Neural cell (in vitro differentiated cells): ENCODE results near the gene AIFM2. TPM values are rescaled to one million over a fixed set of nuclear protein-coding genes. Genes with fewer than 3 reads are reported as not detected.

Source experiments
- H2AFZ ChIP-seq: fragments of 200-600, 300-800 bp; sonication (generic), shearing (Covaris generic); 2 replicates; pipeline ENCODE4 v1.6.0; 2014; ENCODE audit warnings: low read depth, mild to moderate bottlenecking, antibody characterized with exemption, low read length, moderate library complexity
- H3F3A ChIP-seq: fragments of 200-600 bp; shearing (Covaris generic); 2 replicates; pipeline ENCODE4 v1.6.1; 2016; ENCODE audit warnings: mild to moderate bottlenecking, moderate library complexity, mixed read lengths, antibody characterized with exemption, low read length; ENCODE audit not compliant: insufficient read depth, poor library complexity, severe bottlenecking
- H3K27ac ChIP-seq: fragments of 200-600, 300-800 bp; sonication (generic), shearing (Covaris generic); 2 replicates; pipeline ENCODE4 v1.5.1; 2014; ENCODE audit warnings: mild to moderate bottlenecking, low read length, moderate library complexity
- H3K27me3 ChIP-seq: fragments of 300-800, 200-600 bp; sonication (generic), shearing (Covaris generic); 2 replicates; pipeline ENCODE4 v1.6.0; 2014; ENCODE audit warnings: mild to moderate bottlenecking, low read depth, low read length, moderate library complexity; ENCODE audit not compliant: insufficient read depth
- H3K36me3 ChIP-seq: fragments of 300-800, 200-600 bp; sonication (generic), shearing (Covaris generic); 2 replicates; pipeline ENCODE4 v1.5.1; 2014; ENCODE audit warnings: mild to moderate bottlenecking, antibody characterized with exemption, low read length, moderate library complexity; ENCODE audit not compliant: insufficient read depth
- H3K4me2 ChIP-seq: fragments of 300-800, 200-600 bp; sonication (generic), shearing (Covaris generic); 2 replicates; pipeline ENCODE4 v1.6.0; 2014; ENCODE audit warnings: mild to moderate bottlenecking, low read length
- H3K4me3 ChIP-seq: fragments of 300-800, 200-600 bp; sonication (generic), shearing (Covaris generic); 2 replicates; pipeline ENCODE4 v1.5.1; 2014; ENCODE audit warnings: mild to moderate bottlenecking, low read length, moderate library complexity
- H3K79me2 ChIP-seq: fragments of 200-600 bp; shearing (Covaris generic); replicated peaks from 2 replicates; pipeline ENCODE4 v1.6.0; 2014; ENCODE audit warnings: mild to moderate bottlenecking, low read length, moderate library complexity; ENCODE audit not compliant: insufficient read depth
- H3K9ac ChIP-seq: fragments of 300-800, 200-600 bp; sonication (generic), shearing (Covaris generic); 2 replicates; pipeline ENCODE4 v1.6.1; 2016; ENCODE audit warnings: mild to moderate bottlenecking, low read length, mixed read lengths
- H3K9me2 ChIP-seq: fragments of 200-600 bp; shearing (Covaris generic); 2 replicates; pipeline ENCODE4 v1.6.1; 2016; ENCODE audit warnings: mild to moderate bottlenecking, low read length, mixed read lengths; ENCODE audit not compliant: insufficient read depth
- H3K9me3 ChIP-seq: fragments of 200-600, 300-800 bp; sonication (generic), shearing (Covaris generic); 2 replicates; pipeline ENCODE4 v1.6.1; 2016; ENCODE audit warnings: mild to moderate bottlenecking, mixed run types, low read length, moderate library complexity, mixed read lengths
- H4K20me1 ChIP-seq: fragments of 200-600 bp; shearing (Covaris generic); 2 replicates; pipeline ENCODE4 v1.6.1; 2016; ENCODE audit warnings: mild to moderate bottlenecking, mixed run types; ENCODE audit not compliant: insufficient read depth
- CTCF ChIP-seq: fragments of 450-650 bp; IDR thresholded peaks from 2 replicates; pipeline ENCODE4 v1.5.1; 2014; ENCODE audit warnings: antibody characterized with exemption, mild to moderate bottlenecking, moderate library complexity; ENCODE audit not compliant: poor library complexity, severe bottlenecking
- EP300 ChIP-seq: fragments of 450-650 bp; conservative IDR thresholded peaks from 2 replicates; pipeline ENCODE4 v1.6.1; 2014; ENCODE audit warnings: antibody characterized with exemption, mild to moderate bottlenecking, moderate library complexity; ENCODE audit not compliant: poor library complexity, severe bottlenecking
- EZH2 ChIP-seq: fragments of 200-600, 300-800 bp; shearing (Covaris generic), sonication (generic); IDR thresholded peaks from 2 replicates; pipeline ENCODE4 v1.6.1; 2014; ENCODE audit warnings: antibody characterized with exemption, low read length, borderline replicate concordance, mild to moderate bottlenecking; ENCODE audit not compliant: insufficient read depth, poor library complexity, severe bottlenecking
- MXI1 ChIP-seq: fragments of 450-650 bp; conservative IDR thresholded peaks from 2 replicates; pipeline ENCODE4 v1.6.1; 2014; ENCODE audit warnings: antibody characterized with exemption, mild to moderate bottlenecking; ENCODE audit not compliant: poor library complexity, severe bottlenecking
- POLR2AphosphoS5 ChIP-seq: IDR thresholded peaks from 2 replicates; pipeline ENCODE4 v1.6.1; 2012
- RAD21 ChIP-seq: fragments of 450-650 bp; conservative IDR thresholded peaks from 2 replicates; pipeline ENCODE4 v1.6.1; 2014; ENCODE audit warnings: antibody characterized with exemption, mild to moderate bottlenecking, moderate library complexity
- REST ChIP-seq: IDR thresholded peaks from 2 replicates; pipeline ENCODE4 v1.6.1; 2012; ENCODE audit warnings: borderline replicate concordance
- SMC3 ChIP-seq: fragments of 450-650 bp; conservative IDR thresholded peaks from 2 replicates; pipeline ENCODE4 v1.6.1; 2014; ENCODE audit warnings: antibody characterized with exemption, mild to moderate bottlenecking, moderate library complexity; ENCODE audit not compliant: poor library complexity
- TAF1 ChIP-seq: IDR thresholded peaks from 2 replicates; pipeline ENCODE4 v1.6.1; 2012; ENCODE audit warnings: low read depth
- polyA plus RNA-seq: library from polyadenylated mRNA; depleted of rRNA; stranded (reverse); fragments of >200 nt; gene quantifications from 2 replicates; pipeline ENCODE4 v1.2.3, GENCODE V29; 2014

AIFM2 gene
- polyA plus RNA-seq, 1 donor from 2014 or later, result 0.78 TPM

GRCh38 chr10:70109064-70109729 is 23.4 kb downstream of the AIFM2 start:
- Histone ChIP-seq H2AFZ (no peak overlapping the region), H3K27me3 (no peaks in the 10 kb centered on the region), H3K79me2 (no peaks in the 10 kb centered on the region), H3K4me3 (no peak overlapping the region), H3K9me2 (no peaks in the 10 kb centered on the region), H3K27ac (no peak overlapping the region), H3K36me3 (no peaks in the 10 kb centered on the region), H3K9me3 (no peaks in the 10 kb centered on the region), H3K4me2 (no peak overlapping the region), H4K20me1 (no peaks in the 10 kb centered on the region), H3F3A (no peaks in the 10 kb centered on the region), H3K9ac (no peak overlapping the region)
- TF ChIP-seq POLR2AphosphoS5, result no peak
- no peak for TF ChIP-seq EZH2
- no peak for TF ChIP-seq SMC3
- no peak for TF ChIP-seq CTCF
- no peak for TF ChIP-seq TAF1
- TF ChIP-seq EP300, result no peak
- TF ChIP-seq MXI1, result no peak
- no peak for TF ChIP-seq RAD21
- no peak for TF ChIP-seq REST

- H3F3A ChIP-seq, result no peaks in the 10 kb centered on the region
- H3K79me2 ChIP-seq, result no peaks in the 10 kb centered on the region
- no peak overlapping the region for H3K9ac ChIP-seq
- no peak overlapping the region for H3K4me3 ChIP-seq
- TF ChIP-seq CTCF (peak; percentile 54), REST (no peak), RAD21 (no peak)
- no peak overlapping the region for H3K27ac ChIP-seq
- H4K20me1 ChIP-seq, result no peaks in the 10 kb centered on the region
- H3K27me3 ChIP-seq, result no peaks in the 10 kb centered on the region
- H3K9me3 ChIP-seq, result no peaks in the 10 kb centered on the region
- H3K36me3 ChIP-seq, result no peaks in the 10 kb centered on the region
- H2AFZ ChIP-seq, result no peak overlapping the region
- H3K4me2 ChIP-seq, result no peak overlapping the region
- no peaks in the 10 kb centered on the region for H3K9me2 ChIP-seq
These were observed 25.4 kb downstream of the AIFM2 start for GRCh38 chr10:70106958-70107791.
